Naive thymus-derived CD4-positive, alpha-beta T cell (primary cell): ENCODE measurements around the gene RAD51C. TPM values are rescaled to one million over a fixed set of nuclear protein-coding genes. Genes with fewer than 3 reads are reported as not detected.

ENCODE experiments used
- polyA plus RNA-seq, 2 donors: library from polyadenylated mRNA; unstranded; fragments of 300-500 nt; fragmentation: Illumina TruSeq; gene quantifications; one replicate each; pipeline ENCODE4 v1.2.3, GENCODE V29; 2021
- total RNA-seq, 6 experiments: library from RNA in 5 of 6; stranded (reverse) in 5 of 6; gene quantifications; 1 replicate in 5 of 6; 2 replicates in 1 of 6; pipeline ENCODE4 v1.2.3 and lab custom pipeline; 2021 to 2026

RAD51C gene
- total and polyA plus RNA-seq, 7 experiments from 2014 or later = 11.4 to 57.9 (median 27.9) TPM

Other genes with a start within 250 kb of the RAD51C start
- 1 to 10 TPM in 4 of 5 experiments, under 1 TPM in 1; 0.34 to 4.0 (median 3.1) TPM for gene HSF5, start 204.2 kb upstream of the RAD51C start, total RNA-seq
- gene HSF5, start 204.2 kb upstream of the RAD51C start, polyA plus RNA-seq = 1 to 10 TPM; 1.1 to 1.5 TPM
- gene MTMR4, start 178.0 kb upstream of the RAD51C start, total RNA-seq = 10 to 100 TPM; 44.2 to 71.3 (median 68.1) TPM
- 10 to 100 TPM; 19.4 to 23.0 TPM for gene MTMR4, start 178.0 kb upstream of the RAD51C start, polyA plus RNA-seq
- gene TEX14, start 557 bp upstream of the RAD51C start, total RNA-seq = 1 to 10 TPM in 1 of 5 experiments, under 1 TPM in 4; 0.17 to 2.4 (median 0.54) TPM
- gene TEX14, start 557 bp upstream of the RAD51C start, polyA plus RNA-seq = not detected
- gene PPM1E, start 63.3 kb downstream of the RAD51C start, total RNA-seq = under 1 TPM in 1 of 5 experiments, not detected in 4; 0.07 TPM
- not detected for gene PPM1E, start 63.3 kb downstream of the RAD51C start, polyA plus RNA-seq